ENCODE data around the gene SCPEP1.

DNA sequence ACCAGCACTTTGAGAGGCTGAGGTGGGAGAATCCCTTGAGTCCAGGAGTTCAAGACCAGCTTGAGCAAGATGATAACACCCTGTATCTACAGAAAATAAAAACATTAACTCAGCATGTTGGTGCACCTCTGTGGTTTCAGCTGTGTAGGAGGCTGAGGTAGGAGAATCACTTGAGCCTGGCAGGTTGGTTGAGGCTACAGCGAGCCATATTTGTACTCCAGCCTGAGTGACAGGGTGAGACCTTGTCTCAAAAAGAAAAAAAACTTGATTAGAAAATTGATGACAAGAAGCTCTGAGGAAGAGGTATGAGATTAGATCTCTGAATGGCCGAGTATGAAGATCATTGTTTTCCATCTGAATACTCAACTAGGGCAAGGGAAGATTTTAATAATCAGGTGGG is 31.0 kb downstream of the SCPEP1 start:
- TF ChIP-seq CTCF (IDR thresholded peaks at IDR 0.05) (no peak), ZFX (IDR thresholded peaks at IDR 0.05; ENCODE audit: borderline replicate concordance) (no peak)

Data from 22Rv1 (cell line).